HTR-8/SVneo (cell line): ENCODE measurements around the gene FAM227B.
"Not testable (repeated sequence)": the region's sequence is repeated elsewhere in the genome, so short reads cannot be mapped to it uniquely, and the experiment has no call there.

ENCODE experiments used
- DNase-seq: peaks from one replicate; pipeline ENCODE4 v3.0.0; 2011; ENCODE audit warnings: low spot score, mixed read lengths; ENCODE audit not compliant: insufficient read length
- FAIRE-seq: peaks from 2 replicates; lab custom pipeline; 2011; peaks lifted over from hg19 to GRCh38; lab: Jason Lieb, UNC

The FAM227B gene

GRCh38 chr15:49506341-49506740 is 114.3 kb downstream of the FAM227B start:
- DNase-seq (no peak), FAIRE-seq (no peak)

- FAIRE-seq, result no peak
Observed at GRCh38 chr15:49501586-49501985, 119.0 kb downstream of the FAM227B start.

DNA sequence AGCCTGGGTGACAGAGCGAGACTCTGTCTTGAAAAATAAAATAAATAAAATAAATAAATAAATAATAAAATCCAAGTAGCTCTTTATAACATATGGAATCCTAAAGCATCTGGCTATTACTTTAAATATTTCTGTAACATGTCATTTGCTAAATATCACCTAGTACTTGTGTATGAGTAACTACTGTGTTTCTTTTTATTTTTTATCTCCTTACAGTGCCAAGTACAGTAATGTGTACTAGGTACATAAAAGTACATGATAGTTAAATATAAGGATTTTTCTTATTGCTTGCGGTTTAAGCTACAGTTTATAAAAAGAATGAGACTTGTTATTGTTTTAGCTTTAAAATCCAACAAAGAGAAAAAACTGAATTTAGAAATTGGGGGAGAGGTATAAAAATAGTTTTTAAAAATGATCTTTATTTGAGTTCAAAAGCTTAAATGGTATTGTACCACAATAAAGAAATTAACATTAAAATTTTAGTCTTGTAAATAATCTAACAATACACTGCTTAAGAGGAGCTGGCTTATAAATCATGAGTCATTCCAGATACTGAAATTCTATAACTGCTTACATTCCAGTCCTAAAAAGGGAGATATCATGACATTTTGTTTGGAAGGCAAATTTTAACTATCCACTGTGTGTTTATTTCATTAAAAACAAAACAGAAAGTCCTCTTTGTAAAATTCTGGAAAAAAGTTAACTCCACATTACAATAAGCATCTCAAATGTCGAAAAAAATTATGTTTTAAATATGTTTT is 124.4 kb downstream of the FAM227B start:
- DNase-seq (no peak), FAIRE-seq (no peak)

More at GRCh38 chr15:49501586-49501985, 119.0 kb downstream of the FAM227B start:
- no peak for DNase-seq

DNA sequence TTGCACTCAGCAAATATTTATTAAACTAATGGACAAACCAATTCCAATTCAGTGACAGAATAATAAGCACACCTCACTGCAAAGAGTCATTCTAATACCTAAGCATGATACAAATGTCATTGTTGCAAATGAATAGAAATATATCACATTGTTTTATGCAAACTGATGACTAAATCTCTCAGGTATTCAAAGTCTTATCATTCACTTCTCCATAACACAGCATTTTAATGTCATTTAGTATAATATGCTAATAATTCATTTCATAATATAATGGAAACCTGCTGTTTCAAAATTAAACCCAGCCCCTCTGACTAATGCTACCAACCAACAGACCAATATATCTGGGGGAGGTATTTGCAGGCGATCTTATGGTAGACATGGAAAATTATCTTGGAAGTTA is 125.8 kb downstream of the FAM227B start:
- DNase-seq (no peak), FAIRE-seq (no peak)

GRCh38 chr15:49492830-49493229 is 127.8 kb downstream of the FAM227B start:
- DNase-seq, result no peak
- FAIRE-seq, result no peak

- no peak for FAIRE-seq
- DNase-seq, result no peak
Observed at GRCh38 chr15:49492151-49492550, 128.5 kb downstream of the FAM227B start.

GRCh38 chr15:49490966-49491365 is 129.7 kb downstream of the FAM227B start:
- no peak for FAIRE-seq
- no peak for DNase-seq

- DNase-seq, FAIRE-seq: not testable (repeated sequence)
Observed at GRCh38 chr15:49485401-49485800, 135.2 kb downstream of the FAM227B start.

- not testable (repeated sequence) for FAIRE-seq, DNase-seq
Observed at GRCh38 chr15:49478982-49479381, 141.6 kb downstream of the FAM227B start.

GRCh38 chr15:49478021-49478420 is 142.6 kb downstream of the FAM227B start:
- FAIRE-seq, result not testable (repeated sequence)

GRCh38 chr15:49473031-49473430 is 147.6 kb downstream of the FAM227B start:
- no peak for FAIRE-seq
- no peak for DNase-seq

More at GRCh38 chr15:49478021-49478420, 142.6 kb downstream of the FAM227B start:
- not testable (repeated sequence) for DNase-seq

DNA sequence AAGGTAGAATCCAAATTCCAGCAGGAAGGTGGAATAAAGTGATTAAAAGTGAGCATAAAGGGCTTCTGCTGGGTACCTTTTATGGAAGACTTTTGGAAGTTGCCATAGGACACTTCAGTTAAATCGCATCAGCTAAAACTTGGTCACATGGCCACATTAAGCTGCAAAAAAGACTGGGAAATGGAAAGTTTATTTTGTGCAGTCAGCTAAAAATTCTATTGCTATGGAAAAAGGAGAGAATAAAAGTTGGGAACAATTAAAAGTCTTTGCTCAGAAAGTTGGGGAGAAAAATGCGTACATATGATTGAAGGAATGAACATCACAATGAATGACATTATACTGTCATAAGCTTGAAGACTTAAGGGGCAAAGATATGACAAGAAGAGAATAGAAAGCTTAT is 148.3 kb downstream of the FAM227B start:
- no peak for DNase-seq
- FAIRE-seq, result no peak

DNA sequence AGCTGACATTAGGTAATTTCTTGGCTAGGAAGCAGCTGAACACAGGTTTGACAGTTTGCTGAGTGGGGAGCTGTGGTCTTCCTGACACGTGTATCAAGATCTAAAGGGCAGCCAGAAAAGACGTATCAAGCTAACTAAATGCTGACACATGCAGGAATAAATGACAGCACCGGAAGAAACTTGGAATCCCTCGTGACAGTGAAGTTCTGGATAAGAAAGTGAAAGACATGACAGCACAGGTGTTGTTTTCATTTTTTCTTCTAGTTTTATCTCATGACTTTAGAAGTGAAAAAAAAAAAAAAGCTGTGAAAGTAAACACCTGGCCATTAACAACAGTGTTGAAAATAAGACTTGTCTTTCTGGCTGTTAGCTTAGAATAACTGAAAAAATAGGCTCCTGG is 148.9 kb downstream of the FAM227B start:
- FAIRE-seq, result no peak

DNA sequence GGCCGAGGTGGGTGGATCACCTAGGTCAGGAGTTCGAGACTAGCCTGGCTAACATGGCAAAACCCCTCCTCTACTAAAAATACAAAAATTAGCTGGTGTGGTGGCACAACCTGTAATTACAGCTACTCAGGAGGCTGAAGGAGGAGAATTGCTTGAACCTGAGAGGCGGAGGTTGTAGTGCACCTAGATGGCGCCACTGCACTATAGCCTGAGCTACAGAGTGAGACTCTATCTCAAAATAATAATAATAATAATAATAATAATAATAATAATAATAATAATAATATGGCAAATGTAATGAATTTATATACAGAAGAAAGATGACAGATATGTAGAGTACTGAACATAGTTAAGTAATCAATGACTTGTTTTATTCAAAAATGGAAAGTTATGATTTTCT is 149.4 kb downstream of the FAM227B start:
- not testable (repeated sequence) for FAIRE-seq

More for the DNA sequence above, 148.9 kb downstream of the FAM227B start:
- DNase-seq, result no peak

GRCh38 chr15:49468481-49468839 is 152.2 kb downstream of the FAM227B start:
- FAIRE-seq, result no peak
- DNase-seq, result no peak

More for the DNA sequence above, 149.4 kb downstream of the FAM227B start:
- not testable (repeated sequence) for DNase-seq

DNA sequence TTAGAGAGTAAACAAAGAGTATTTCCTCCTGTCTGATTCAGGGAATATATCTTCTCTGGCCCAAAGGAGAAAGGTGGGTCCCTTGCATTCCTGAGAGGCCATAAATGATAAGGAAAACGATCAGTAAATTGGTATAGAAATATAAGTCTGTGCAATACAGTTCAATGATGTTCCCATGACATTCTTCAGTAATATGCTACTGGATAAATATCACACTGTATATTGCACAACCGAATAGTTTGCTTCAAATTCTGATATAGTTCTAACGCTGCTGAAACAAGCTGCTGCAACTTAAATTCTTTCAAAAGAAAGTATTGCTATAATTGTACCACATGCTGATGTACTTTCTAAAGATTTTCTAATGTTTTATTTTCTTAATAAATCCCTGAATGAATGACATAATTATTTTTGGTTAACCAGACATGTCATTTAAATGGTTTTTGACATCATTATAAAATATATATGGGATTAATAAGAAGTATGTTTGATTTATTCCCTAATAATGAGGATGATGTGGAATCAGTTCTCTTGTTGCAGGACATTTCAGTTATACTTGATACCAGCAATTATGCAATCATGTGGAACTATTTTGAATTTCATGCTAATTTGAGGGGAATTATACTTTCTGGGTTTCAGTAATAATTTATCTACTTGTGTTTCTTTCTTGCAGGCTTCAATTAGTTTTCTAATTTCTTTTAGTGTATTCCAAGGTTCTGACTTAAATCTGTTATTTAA is 152.7 kb downstream of the FAM227B start:
- no peak for FAIRE-seq
- no peak for DNase-seq

DNA sequence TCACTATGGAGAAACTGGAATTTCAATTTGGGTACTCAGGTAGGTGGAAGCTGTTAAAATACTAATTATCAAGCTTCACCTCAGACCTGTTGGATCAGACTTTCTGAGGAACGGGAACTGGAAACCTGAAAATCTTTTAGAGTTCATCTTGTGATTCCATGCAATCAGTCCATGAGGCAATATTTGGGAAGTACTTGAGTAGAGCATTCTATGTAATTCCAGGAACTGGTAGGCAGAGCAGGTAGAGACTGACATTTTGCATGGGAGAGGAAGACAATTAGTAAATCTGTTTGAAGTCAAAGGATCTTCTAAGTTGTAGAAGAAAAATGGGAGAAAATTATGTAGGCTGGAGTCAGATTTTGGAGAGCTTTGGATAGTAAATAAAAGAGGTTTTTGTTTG is 154.5 kb downstream of the FAM227B start:
- FAIRE-seq, result no peak
- no peak for DNase-seq

- no peak for DNase-seq
- no peak for FAIRE-seq
Observed at GRCh38 chr15:49464522-49464921, 156.1 kb downstream of the FAM227B start.

GRCh38 chr15:49462232-49462844 is 158.3 kb downstream of the FAM227B start:
- DNase-seq (no peak), FAIRE-seq (no peak)

DNA sequence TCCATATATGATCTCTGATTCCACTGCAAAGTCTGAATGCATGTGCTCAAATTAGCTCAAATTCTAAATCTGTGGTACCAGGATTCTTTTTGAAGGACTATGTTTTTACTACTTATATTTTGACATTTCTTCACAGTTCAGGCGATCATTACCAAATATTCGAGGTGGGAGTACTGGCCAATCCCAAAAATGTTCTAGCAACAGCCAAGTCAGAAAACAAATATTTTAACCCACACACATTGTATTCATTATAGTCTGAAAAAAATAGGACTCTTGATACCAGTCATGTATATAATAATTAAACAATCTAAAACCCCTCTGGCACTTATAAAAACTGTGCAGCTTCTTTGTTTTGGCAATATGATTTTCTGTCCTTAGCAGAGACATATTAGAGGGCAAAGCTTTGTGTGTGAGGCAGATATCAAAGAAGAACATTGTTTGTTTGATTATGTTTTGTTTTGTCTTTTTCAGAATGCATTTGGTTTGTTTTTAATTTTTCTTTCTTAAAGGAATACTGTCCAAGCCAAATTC is 160.1 kb downstream of the FAM227B start:
- no peak for FAIRE-seq

GRCh38 chr15:49458145-49458544 is 162.5 kb downstream of the FAM227B start:
- DNase-seq (no peak), FAIRE-seq (no peak)

More for the DNA sequence above, 160.1 kb downstream of the FAM227B start:
- no peak for DNase-seq
